ENCODE data around the gene SNX21. TPM values are rescaled to one million over a fixed set of nuclear protein-coding genes. Genes with fewer than 3 reads are reported as not detected.

Gene SNX21
- total and polyA plus RNA-seq, 9 of the 15 experiments (the other 6 are each of a cell fraction or from before 2014, with no cell fraction given) = 0.10 to 1.2 (median 0.42) TPM

DNA sequence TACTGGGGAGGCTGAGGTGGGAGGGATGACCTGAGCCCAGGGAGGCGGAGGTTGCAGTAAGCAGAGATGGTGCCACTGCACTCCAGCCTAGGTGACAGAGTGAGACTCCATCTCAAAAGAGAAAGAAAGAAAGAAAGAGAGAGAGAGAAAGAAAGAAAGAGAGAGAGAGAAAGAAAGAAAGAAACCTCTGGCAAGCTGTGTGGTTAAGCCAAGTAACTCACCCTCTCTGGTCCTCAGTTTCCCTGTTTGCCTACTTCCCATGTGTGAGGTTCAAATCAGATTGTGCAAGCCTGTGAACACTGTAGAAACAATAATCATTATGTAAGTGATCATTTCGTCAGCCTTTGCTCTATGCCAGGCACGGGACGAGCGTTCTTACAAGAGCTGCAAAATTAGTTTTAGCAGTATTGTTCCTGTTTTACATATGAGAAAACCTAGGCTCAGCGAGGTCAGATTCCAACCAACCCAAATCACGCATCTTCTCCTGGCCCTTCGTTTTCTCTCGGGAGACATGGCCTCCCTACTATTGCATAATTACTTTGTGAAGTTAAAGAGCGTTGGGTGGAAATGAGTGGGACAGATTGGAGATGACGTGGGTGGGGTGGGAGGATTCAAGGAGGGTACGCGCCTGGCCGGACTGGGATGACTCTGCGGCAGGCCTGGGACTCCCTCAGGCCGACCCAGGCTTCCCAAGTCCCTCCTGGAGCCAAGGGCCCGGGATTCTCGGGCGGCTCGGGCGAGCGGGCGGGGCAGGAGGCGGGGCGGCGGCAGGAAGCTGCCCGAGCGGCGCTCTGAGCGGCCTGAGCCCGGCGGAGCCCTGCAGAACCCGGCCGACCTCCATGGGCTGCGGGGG is at the start of gene SNX21 (continued):
- TF ChIP-seq, protein P1, sequence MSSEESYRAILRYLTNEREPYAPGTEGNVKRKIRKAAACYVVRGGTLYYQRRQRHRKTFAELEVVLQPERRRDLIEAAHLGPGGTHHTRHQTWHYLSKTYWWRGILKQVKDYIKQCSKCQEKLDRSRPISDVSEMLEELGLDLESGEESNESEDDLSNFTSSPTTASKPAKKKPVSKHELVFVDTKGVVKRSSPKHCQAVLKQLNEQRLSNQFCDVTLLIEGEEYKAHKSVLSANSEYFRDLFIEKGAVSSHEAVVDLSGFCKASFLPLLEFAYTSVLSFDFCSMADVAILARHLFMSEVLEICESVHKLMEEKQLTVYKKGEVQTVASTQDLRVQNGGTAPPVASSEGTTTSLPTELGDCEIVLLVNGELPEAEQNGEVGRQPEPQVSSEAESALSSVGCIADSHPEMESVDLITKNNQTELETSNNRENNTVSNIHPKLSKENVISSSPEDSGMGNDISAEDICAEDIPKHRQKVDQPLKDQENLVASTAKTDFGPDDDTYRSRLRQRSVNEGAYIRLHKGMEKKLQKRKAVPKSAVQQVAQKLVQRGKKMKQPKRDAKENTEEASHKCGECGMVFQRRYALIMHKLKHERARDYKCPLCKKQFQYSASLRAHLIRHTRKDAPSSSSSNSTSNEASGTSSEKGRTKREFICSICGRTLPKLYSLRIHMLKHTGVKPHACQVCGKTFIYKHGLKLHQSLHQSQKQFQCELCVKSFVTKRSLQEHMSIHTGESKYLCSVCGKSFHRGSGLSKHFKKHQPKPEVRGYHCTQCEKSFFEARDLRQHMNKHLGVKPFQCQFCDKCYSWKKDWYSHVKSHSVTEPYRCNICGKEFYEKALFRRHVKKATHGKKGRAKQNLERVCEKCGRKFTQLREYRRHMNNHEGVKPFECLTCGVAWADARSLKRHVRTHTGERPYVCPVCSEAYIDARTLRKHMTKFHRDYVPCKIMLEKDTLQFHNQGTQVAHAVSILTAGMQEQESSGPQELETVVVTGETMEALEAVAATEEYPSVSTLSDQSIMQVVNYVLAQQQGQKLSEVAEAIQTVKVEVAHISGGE (CRISPR knock-in tag; IDR thresholded peaks at IDR 0.05) = no peak
- TF ChIP-seq, protein P2, sequence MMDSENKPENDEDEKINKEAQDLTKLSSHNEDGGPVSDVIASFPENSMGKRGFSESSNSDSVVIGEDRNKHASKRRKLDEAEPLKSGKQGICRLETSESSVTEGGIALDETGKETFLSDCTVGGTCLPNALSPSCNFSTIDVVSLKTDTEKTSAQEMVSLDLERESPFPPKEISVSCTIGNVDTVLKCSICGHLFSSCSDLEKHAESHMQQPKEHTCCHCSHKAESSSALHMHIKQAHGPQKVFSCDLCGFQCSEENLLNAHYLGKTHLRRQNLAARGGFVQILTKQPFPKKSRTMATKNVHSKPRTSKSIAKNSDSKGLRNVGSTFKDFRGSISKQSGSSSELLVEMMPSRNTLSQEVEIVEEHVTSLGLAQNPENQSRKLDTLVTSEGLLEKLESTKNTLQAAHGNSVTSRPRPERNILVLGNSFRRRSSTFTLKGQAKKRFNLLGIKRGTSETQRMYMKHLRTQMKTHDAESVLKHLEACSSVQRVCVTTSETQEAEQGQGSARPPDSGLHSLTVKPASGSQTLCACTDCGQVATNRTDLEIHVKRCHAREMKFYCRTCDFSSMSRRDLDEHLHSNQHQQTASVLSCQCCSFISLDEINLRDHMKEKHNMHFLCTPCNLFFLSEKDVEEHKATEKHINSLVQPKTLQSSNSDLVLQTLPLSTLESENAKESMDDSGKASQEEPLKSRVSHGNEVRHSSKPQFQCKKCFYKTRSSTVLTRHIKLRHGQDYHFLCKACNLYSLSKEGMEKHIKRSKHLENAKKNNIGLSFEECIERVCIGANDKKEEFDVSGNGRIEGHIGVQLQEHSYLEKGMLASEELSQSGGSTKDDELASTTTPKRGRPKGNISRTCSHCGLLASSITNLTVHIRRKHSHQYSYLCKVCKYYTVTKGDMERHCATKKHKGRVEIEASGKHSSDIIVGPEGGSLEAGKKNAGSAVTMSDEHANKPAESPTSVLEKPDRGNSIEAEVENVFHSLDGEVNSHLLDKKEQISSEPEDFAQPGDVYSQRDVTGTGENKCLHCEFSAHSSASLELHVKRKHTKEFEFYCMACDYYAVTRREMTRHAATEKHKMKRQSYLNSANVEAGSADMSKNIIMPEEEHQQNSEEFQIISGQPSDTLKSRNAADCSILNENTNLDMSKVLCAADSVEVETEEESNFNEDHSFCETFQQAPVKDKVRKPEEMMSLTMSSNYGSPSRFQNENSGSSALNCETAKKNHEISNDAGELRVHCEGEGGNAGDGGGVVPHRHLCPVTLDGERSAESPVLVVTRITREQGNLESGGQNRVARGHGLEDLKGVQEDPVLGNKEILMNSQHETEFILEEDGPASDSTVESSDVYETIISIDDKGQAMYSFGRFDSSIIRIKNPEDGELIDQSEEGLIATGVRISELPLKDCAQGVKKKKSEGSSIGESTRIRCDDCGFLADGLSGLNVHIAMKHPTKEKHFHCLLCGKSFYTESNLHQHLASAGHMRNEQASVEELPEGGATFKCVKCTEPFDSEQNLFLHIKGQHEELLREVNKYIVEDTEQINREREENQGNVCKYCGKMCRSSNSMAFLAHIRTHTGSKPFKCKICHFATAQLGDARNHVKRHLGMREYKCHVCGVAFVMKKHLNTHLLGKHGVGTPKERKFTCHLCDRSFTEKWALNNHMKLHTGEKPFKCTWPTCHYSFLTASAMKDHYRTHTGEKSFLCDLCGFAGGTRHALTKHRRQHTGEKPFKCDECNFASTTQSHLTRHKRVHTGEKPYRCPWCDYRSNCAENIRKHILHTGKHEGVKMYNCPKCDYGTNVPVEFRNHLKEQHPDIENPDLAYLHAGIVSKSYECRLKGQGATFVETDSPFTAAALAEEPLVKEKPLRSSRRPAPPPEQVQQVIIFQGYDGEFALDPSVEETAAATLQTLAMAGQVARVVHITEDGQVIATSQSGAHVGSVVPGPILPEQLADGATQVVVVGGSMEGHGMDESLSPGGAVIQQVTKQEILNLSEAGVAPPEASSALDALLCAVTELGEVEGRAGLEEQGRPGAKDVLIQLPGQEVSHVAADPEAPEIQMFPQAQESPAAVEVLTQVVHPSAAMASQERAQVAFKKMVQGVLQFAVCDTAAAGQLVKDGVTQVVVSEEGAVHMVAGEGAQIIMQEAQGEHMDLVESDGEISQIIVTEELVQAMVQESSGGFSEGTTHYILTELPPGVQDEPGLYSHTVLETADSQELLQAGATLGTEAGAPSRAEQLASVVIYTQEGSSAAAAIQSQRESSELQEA (IDR thresholded peaks at IDR 0.05; ENCODE audit: low read depth) = no peak
- no peak for TF ChIP-seq GATA2 (CRISPR knock-in tag; IDR thresholded peaks at IDR 0.05)
- TF ChIP-seq GABPA (tag; conservative IDR thresholded peaks at IDR 0.05; ENCODE audit: low read depth) = 0 out of 2 replicates have a peak, but pooled peaks have one; percentile 29
- peak; percentile 83 for TF ChIP-seq EGR1 (conservative IDR thresholded peaks at IDR 0.05)
- TF ChIP-seq ZFP36 (IDR thresholded peaks at IDR 0.05; ENCODE audit: low read depth, low read length, partially characterized antibody) = peak; percentile 75
- no peak for TF ChIP-seq SMAD4 (CRISPR knock-in tag; conservative IDR thresholded peaks at IDR 0.05)
- no peak for TF ChIP-seq ZZZ3 (IDR thresholded peaks at IDR 0.05)
- no peak for TF ChIP-seq SIN3B (IDR thresholded peaks at IDR 0.05; ENCODE audit: low read depth)
- peak; percentile 59; the same call in 1 of the 2 replicates for TF ChIP-seq SMARCA5 (IDR thresholded peaks at IDR 0.05)
- TF ChIP-seq, protein P3, sequence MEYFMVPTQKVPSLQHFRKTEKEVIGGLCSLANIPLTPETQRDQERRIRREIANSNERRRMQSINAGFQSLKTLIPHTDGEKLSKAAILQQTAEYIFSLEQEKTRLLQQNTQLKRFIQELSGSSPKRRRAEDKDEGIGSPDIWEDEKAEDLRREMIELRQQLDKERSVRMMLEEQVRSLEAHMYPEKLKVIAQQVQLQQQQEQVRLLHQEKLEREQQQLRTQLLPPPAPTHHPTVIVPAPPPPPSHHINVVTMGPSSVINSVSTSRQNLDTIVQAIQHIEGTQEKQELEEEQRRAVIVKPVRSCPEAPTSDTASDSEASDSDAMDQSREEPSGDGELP (CRISPR knock-in tag; IDR thresholded peaks at IDR 0.05; ENCODE audit: borderline replicate concordance) = no peak
- no peak for TF ChIP-seq FOXJ3 (CRISPR knock-in tag; IDR thresholded peaks at IDR 0.05)
- TF ChIP-seq PHF21A (IDR thresholded peaks at IDR 0.05; ENCODE audit: borderline replicate concordance, low read depth) = peak; percentile 45; the same call in 1 of the 2 replicates
